HG03280 (cell line): ENCODE results near the gene DMD.

Experiments
- ATAC-seq: cut with Tn5 transposase; IDR thresholded peaks from one replicate; pipeline ENCODE4 v1.9.1; 2021; ENCODE audit warnings: mild to moderate bottlenecking, moderate library complexity; ENCODE audit not compliant: unreplicated experiment

DMD gene

GRCh38 chrX:31319586-31319985, 1891.8 kb downstream of the DMD start:
- no peak for ATAC-seq

DNA sequence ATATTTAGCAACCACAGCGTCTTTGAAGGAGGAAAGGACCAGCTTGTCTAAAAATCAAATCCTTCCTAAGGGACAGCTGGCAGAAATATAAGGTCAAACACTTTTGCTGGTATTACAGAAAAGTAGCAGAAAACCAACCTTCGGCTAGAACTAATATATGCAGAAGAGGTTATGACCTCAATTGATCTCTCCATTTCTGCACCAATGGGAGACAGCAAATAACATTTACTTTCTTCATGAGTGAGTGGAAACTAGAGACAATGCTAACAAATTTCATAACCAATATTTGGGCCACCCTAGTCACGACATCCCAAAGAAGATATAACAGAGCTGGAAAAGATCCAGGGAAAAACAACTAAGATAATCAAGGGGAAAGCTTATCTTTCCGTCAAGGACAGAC, 1892.5 kb downstream of the DMD start:
- ATAC-seq = no peak

DNA sequence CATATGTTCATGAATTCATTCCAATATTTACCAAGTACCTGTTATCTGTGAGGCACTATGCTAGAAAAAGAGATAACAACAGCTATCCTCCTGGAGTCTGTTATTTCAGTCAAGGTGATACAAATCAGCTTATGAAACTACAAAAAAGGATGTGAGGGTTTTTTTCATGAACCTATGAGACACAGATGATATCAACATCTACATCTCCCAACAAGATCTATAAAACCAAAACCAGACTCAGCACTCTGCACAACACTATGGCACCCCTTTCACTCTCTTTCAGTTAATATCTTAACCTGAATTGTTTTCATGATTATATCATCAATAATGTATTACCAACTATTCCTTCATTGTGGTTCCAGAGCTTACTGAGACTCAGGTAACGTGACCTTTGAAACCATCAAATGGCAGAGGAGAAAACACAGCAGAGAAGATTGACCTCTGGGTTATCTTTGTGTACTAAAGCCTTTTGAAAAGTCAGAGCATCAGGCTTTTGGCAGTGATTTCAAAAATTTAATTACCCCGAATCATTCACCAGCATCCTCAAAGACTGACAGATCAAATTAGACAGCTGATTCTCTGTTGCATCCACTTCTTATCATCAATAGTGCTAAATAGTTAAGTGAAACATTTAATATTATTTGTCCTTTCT, 1894.9 kb downstream of the DMD start:
- no peak for ATAC-seq

DNA sequence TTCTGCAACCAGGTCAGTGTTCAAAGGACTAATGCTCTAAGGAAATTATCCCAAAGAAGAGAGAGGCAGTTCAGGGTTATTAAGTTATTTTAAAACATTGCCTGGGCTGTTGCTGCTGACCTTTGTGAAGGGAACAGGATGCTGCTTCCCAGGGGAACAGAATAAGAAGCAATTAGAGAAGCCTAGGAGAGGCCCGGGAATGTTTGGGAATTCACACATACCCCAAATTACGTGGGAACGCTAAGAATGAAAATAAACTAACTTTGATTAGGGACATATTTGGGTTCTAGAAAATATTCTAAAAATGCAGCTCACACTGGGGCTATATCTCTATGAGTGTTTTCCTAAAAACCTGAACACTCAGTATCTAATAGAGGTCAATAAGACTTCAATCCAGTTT, 1896.4 kb downstream of the DMD start:
- ATAC-seq = no peak

DNA sequence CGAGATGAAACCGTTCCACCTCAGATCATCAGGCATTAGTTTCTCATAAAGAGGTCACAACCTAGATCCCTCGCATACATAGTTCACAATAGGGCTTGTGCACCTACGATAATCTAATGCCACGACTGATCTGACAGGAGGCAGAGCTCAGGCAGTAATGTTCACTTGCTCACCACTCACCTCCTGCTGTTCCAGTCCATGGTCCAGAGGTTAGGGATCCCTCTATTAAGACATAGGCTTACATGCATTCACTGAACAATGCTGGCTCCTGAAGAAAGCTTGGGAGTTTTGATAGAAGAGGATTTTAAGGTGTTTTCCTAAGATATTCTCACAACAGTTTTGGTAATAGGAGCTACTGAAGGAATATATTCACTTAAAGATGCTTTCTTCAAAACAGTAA, 1903.4 kb downstream of the DMD start:
- no peak for ATAC-seq

DNA sequence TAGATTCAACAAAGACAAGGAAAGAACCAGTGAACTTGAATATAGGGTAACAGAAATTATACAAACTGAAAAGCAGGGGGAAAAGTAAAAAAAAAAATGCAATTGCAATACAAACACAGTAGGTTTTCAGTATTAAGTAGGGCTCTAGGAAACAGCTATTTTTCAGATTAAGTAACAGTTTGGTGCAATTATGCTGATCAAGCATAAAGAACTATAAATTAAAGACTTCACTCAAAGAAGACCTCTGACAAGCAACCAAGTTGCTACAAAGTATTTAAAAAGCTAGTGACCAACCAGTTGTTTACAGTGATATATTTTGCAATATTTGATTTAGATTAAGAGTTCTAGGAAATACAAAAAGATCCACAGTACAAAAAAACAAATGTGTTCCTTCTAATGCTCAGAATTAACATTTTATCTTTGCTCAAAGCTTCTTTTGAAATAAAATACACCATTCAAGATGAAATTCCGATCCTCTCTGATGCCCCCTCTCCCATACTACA, 1908.7 kb downstream of the DMD start:
- ATAC-seq = no peak

- ATAC-seq = no peak
These were observed 1909.4 kb downstream of the DMD start for GRCh38 chrX:31301941-31302340.

- no peak for ATAC-seq
These were observed 1910.1 kb downstream of the DMD start for GRCh38 chrX:31301203-31301602.

DNA sequence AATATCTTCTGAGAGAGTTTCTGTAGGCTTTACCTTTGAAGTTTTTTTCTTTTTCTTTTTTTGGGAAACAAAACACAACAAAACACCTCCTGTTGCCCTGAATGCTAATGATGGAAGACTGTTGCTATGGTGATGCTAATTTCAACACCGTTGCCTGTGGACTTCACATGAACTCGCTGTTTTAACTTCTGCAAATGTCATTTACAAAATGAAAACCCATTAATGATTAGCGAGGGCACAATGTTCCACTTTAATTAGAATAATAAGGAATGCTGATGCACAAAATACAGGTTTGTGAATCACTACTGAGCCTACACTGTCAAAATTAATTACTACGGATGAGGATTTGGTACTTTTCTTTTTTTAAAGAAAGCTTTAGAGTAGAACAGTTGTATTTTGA, 1912.4 kb downstream of the DMD start:
- ATAC-seq = no peak

- no peak for ATAC-seq
These were observed 1913.5 kb downstream of the DMD start for GRCh38 chrX:31297881-31298280.

DNA sequence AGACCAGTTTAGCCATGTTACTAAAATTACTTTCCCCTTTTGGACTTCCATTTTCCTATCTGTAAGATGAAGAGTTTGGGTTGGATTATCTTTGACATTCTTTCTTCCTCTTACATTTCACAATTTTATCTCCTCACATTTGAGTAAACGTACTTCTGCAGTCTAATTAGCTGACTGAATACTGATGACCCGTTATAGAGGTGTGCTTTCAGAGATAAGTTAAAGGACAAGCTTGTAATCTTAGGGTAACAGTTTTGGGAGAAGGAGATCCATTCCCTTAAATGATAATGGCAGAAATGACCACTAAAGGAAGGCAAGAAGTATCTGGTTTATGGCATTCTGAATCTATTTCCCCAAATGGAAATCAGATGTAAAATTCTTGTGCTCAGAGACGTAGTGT, 1916.9 kb downstream of the DMD start:
- no peak for ATAC-seq

- ATAC-seq = no peak
These were observed 1917.9 kb downstream of the DMD start for GRCh38 chrX:31293409-31293808.

DNA sequence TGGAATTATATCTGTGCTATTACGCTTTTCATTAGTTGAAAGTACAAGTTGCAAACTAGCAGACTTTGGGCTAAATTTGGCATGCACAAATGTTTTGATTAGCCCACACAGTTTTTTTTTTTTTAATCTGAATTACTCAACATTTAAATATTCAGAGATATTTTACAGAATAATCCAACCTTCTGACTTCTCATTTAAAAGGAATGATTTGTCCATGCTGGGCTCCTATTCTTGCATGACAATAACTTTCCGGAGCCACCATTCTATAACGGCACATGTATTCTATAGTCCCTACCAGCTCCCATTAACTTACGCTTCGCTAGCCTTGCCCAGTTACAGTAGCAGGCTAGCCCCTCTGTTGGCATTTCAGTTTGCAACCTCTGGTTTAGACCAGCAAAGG, 1920.2 kb downstream of the DMD start:
- no peak for ATAC-seq

DNA sequence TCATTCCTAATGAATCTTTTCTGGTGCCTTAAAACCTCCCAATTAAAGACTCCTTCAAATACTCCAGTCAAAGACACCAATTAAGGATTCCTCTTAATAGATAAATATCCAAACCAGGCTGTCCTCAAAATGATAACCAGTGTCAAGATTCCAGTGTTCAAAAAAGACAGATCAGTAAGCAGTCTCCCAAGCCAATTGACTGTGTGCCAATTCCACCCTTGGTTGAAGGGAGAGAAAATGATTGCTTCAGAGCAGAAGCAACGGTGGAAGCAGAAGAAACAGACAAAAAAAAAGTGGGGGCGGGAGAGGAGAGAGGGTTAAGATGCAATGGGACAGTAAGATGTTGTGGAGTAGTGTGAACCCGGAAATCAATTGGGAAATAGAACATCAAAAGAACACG, 1923.5 kb downstream of the DMD start:
- no peak for ATAC-seq

DNA sequence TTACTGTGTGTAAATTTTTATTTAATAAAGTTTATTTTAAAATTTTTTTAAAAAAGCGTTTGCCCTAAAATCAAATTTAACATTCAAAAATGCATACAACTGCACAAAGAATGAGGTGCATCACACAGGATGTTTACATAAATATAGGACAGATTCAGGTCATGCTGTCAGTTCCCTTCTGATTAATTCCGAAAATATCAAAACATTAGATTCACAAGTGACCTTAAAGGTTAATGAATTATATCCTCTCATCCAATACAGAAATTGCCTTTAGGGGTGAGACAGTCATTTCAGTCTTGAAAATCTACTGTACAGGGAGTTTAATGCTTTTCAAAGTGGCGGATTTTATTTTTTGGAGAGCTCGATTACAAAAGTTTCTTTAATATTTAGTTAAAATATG, 1930.8 kb downstream of the DMD start:
- no peak for ATAC-seq

- no peak for ATAC-seq
These were observed 1932.0 kb downstream of the DMD start for GRCh38 chrX:31279359-31279758.

DNA sequence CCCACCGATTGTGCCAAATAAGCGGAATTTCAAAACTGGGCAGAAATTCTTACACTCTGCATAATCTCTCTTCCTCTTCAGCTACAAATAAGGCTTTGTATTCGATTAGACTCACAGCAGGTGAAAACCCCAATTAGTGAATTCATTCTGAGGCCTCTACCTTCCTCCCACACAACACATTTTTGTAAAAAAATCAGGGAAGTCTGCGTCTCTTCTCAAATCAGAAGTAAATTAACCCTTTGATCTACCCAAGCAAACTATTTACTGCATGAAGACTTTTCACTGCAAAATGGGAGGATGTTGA, 1938.9 kb downstream of the DMD start:
- no peak for ATAC-seq

- ATAC-seq = no peak
These were observed 1939.5 kb downstream of the DMD start for GRCh38 chrX:31271615-31272471.

DNA sequence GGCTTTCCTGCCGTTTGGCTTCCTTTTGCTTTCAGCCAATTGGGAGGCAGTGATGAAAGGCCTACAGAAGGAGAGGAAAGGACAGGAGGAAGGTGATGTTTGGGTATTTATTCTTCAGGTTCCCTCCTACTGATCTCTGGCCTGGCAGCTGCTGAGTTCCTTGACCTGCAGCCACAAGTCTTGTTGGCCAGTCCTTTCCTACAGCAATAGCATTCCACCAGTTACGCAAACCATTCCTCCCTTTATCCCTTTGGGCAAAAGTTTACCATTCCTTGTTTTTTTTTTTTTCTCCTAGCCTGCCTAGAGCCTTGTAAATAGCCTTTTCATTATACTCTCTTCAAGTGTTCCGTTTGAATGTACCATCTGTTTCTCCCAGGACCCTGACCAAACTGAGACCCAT, 1941.4 kb downstream of the DMD start:
- no peak for ATAC-seq

DNA sequence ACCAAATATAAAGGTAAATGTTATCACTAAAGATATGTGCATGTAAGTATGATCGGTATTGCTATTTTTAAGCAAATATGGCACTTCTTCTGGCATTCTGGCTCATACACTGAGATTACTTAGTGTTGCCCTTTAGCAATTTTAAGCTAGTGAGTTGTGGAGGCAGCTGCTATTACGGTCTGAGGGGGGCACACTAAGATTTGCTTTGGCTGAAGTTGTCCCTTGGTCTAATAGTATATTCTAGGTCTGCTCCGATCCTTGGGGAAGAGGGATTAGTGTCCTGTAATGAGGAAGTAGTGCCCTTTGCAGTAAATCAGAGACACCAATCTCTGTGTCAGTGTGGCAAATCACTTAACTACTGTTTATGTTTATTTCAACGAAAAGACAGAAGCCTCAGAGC, 1943.0 kb downstream of the DMD start:
- no peak for ATAC-seq

GRCh38 chrX:31266203-31267076, 1944.9 kb downstream of the DMD start:
- ATAC-seq = peak; percentile 83

DNA sequence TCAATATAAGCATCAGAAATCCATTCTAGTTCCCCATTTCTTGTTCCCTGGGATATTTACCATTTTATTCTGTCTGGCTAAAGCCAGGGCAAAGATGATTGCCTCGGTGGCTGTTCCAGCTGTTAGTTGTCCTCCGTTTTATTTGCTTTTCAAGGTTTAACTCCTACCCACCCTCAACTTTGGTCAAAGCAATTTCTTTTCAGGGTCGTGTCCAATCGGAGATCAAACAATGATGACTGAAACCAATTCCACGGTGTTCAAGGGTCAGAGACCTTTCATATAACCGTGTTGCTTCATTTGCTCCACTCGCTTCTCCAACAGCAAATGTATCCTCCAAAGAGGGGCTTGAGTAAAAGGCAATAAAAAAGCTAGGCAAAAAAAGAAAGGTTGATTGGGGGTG, 1946.0 kb downstream of the DMD start:
- no peak for ATAC-seq
